22Rv1 (cell line): ENCODE measurements around the gene DUSP21.
A peak's percentile ranks its signal among the peaks of the same experiment; 100 is the strongest.

Experiments used
- H3K27ac ChIP-seq: fragments of 450-650 bp; 2 replicates; pipeline ENCODE4 v1.5.1; 2017
- ZFX ChIP-seq: fragments of 450-650 bp; IDR thresholded peaks from 2 replicates; pipeline ENCODE4 v1.6.1; 2017; ENCODE audit warnings: antibody characterized with exemption, borderline replicate concordance
- TF ChIP-seq, protein P1 (sequence below): fragments of 450-650 bp; IDR thresholded peaks from 2 replicates; pipeline ENCODE4 v1.5.1; 2017; ENCODE audit warnings: mild to moderate bottlenecking

Gene DUSP21

DNA sequence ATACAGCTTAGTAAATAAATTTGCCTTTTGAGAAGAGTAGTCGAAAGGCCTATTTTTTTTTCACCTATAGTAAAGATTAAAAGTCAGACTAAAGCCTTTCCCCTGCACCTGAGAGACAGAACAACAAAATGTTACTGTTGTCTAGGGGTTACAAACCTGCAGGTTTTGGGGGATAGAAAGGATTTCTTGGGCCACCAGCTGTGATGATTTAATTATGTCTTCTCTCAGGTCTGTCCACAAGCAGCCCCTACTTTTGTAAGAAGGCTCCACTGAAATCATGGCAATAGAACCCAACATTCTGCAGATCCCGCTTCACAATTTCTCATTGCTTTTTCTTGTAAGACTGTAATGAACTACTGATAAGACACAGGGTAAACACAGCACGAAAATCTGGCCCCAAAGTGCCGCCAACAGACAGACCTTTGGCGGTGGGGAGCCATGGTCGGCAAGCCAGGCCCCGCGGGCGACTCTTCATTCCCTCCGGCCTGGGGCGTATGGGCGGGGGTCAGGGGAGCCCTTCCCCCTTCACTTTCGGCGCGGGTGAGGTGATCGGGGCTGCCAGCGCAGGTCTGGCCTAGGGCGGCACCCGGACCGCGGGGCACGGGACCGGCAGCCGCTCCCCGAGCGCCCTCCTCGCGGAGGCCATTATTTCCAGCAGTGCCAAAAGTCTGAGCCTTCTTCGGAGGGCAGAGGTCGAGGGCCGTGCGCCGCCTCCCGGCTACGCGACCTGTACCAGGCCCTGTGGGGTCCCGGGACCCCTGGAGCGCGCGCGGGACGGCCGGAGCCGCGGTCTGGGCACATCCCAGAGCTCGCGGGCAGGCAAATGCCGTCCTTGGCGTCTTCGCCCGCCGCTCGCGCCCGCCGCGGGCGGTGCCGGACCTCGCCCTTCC is 28.4 kb downstream of the DUSP21 start:
- peak overlapping the region; percentile 88 for H3K27ac ChIP-seq
- TF ChIP-seq, protein P1, sequence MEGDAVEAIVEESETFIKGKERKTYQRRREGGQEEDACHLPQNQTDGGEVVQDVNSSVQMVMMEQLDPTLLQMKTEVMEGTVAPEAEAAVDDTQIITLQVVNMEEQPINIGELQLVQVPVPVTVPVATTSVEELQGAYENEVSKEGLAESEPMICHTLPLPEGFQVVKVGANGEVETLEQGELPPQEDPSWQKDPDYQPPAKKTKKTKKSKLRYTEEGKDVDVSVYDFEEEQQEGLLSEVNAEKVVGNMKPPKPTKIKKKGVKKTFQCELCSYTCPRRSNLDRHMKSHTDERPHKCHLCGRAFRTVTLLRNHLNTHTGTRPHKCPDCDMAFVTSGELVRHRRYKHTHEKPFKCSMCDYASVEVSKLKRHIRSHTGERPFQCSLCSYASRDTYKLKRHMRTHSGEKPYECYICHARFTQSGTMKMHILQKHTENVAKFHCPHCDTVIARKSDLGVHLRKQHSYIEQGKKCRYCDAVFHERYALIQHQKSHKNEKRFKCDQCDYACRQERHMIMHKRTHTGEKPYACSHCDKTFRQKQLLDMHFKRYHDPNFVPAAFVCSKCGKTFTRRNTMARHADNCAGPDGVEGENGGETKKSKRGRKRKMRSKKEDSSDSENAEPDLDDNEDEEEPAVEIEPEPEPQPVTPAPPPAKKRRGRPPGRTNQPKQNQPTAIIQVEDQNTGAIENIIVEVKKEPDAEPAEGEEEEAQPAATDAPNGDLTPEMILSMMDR: no peak

DNA sequence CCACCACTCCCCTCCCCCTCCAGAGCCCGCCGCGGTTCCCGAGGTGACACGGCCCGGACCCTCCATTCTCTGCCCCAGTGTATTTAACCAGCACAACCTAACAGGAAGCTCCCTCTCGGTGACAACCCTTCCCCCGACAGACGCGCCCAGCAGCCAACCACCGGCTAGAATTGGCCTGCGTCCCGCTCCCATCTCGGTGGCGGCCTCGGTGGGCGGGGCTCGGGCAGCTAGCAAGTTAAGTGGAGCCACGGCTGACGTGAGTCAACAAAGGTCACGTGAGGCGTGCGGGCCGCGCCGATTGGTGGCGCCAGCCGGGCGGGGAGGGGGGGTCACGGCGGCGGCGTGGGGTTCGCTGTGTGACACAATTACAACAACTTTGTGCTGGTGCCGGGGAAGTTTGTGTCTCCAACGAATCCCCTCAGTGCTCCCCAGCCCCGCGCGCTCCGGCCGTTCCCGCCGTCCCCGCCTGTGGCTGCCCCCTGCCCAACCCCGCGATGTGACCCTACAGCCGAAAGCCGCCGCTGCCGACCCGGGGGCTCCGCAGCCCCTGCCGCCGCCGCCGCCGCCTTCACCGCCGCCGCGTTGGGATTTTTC is 29.1 kb downstream of the DUSP21 start, which contains the start of gene KDM6A:
TSS of gene KDM6A (plus strand) at position 368 of the 594 bp plus-strand sequence. CDS start 364 bp downstream, outside the sequence.
- H3K27ac ChIP-seq: peak within 1 kb of the TSS; percentile 88
- TF ChIP-seq ZFX: no peak

- TF ChIP-seq ZFX: no peak
- TF ChIP-seq, protein P1: 0 out of 2 replicates have a peak, but pooled peaks have one; percentile 10
- peak overlapping the region; percentile 88 for H3K27ac ChIP-seq
These were observed 29.8 kb downstream of the DUSP21 start for GRCh38 chrX:44873415-44874276.

- H3K27ac ChIP-seq: peak overlapping the region; percentile 88
These were observed 30.8 kb downstream of the DUSP21 start for GRCh38 chrX:44874420-44875184.

GRCh38 chrX:44875185-44875489 is 31.3 kb downstream of the DUSP21 start:
- H3K27ac ChIP-seq: peak overlapping the region; percentile 88
- TF ChIP-seq ZFX: no peak
- TF ChIP-seq, protein P1: no peak

More at GRCh38 chrX:44874420-44875184, 30.8 kb downstream of the DUSP21 start:
- TF ChIP-seq ZFX: no peak
- TF ChIP-seq, protein P1: no peak

GRCh38 chrX:44876086-44876485 is 32.3 kb downstream of the DUSP21 start:
- H3K27ac ChIP-seq: no peak overlapping the region
- no peak for TF ChIP-seq ZFX
- TF ChIP-seq, protein P1: no peak

DNA sequence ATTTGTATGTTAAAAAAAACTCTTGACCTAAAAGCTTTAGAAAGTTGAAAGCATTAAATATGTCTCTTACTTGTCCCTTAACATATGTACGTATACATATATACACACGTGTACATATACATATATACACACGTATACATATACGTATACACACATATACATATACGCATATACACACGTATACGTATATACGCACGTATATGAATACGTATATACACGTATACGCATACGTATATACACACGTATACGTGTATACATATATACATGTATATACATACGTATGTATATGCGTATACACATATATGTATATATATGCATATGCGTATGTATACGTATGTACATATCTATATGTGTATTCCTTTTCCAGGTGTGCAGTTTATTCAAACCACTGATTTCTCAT is 32.9 kb downstream of the DUSP21 start:
- no peak for TF ChIP-seq ZFX
- TF ChIP-seq, protein P1: no peak

More for the DNA sequence above, 32.9 kb downstream of the DUSP21 start:
- H3K27ac ChIP-seq: no peak overlapping the region
